Measurements from ENCODE around the gene CTCFL.

CTCFL gene

DNA sequence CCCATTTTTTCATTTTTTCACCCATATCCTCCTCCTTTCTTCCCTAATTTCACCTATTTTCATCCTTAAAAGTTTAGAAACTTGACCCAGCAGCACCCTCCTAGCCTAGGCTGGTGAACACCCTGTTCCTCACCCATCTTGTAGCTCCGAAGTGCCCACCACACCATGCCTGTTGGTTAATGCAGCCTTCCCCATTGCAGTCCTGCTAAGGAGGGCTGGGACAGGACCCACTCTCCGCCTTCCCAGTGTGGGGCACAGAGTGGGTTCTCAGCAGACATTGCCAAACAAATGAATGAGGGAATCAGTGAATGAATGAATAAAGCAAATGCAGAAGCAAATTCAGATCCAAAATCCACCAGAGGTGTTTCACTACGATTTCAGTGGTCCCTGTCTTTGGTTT is 45.7 kb downstream of the CTCFL start:
- H3K36me3 ChIP-seq (ENCODE audit: insufficient read depth, low read length): no peaks in the 10 kb centered on the region
- no peak overlapping the region for H3K27ac ChIP-seq (ENCODE audit: low read length)
- peaks cover 3% of the 10 kb centered on the region; the same call in 1 of the 2 replicates for H4K20me1 ChIP-seq (ENCODE audit: insufficient read depth, low read length)
- H3K4me3 ChIP-seq (ENCODE audit: low read depth in 1 of 2, low read length in 2 of 2): no peak overlapping the region
- no peak overlapping the region for H3K9ac ChIP-seq (ENCODE audit: low read depth, low read length)
- no peaks in the 10 kb centered on the region for H3K79me2 ChIP-seq (ENCODE audit: insufficient read depth, low read length)
- peaks cover 54% of the 10 kb centered on the region for H3K27me3 ChIP-seq (ENCODE audit: insufficient read depth, low read length, poor library complexity)
- TF ChIP-seq, protein P1, sequence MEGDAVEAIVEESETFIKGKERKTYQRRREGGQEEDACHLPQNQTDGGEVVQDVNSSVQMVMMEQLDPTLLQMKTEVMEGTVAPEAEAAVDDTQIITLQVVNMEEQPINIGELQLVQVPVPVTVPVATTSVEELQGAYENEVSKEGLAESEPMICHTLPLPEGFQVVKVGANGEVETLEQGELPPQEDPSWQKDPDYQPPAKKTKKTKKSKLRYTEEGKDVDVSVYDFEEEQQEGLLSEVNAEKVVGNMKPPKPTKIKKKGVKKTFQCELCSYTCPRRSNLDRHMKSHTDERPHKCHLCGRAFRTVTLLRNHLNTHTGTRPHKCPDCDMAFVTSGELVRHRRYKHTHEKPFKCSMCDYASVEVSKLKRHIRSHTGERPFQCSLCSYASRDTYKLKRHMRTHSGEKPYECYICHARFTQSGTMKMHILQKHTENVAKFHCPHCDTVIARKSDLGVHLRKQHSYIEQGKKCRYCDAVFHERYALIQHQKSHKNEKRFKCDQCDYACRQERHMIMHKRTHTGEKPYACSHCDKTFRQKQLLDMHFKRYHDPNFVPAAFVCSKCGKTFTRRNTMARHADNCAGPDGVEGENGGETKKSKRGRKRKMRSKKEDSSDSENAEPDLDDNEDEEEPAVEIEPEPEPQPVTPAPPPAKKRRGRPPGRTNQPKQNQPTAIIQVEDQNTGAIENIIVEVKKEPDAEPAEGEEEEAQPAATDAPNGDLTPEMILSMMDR (IDR thresholded peaks at IDR 0.05; ENCODE audit: borderline replicate concordance, extremely low read depth, low read length, poor library complexity, severe bottlenecking): no peak
- TF ChIP-seq EZH2 (IDR thresholded peaks at IDR 0.05; ENCODE audit: borderline replicate concordance, low read depth, low read length, severe bottlenecking): no peak
- no peak for DNase-seq
- no peak for ATAC-seq (ENCODE audit: insufficient read depth, low read depth)
- no peaks in the 10 kb centered on the region for H3K9me3 ChIP-seq (ENCODE audit: insufficient read depth, low read length, severe bottlenecking)
- peaks cover 10% of the 10 kb centered on the region for H3K4me1 ChIP-seq (ENCODE audit: insufficient read depth, low read length)
- no peak overlapping the region for H3K4me2 ChIP-seq (ENCODE audit: insufficient read depth, low read length)
- H2AFZ ChIP-seq (ENCODE audit: low read depth, low read length): no peak overlapping the region

DNA sequence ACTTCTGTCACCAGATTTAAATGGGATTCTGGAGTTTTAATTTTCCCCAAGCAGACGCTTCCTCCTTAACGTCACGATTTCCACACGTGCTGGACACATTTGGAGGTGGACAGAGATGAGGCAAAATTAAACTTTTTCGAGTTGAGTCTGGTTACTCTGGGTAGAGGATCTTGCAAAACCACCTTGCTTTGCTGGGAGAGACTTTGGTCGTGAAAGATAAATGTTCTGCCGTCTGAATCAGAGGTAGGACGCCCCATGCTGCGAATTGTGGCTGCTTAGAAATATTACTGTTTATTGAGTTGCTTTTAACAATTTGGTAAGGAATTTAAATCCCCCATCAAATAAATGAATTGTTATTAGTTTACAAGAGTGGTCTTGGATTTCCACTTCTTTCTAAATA is 46.8 kb downstream of the CTCFL start:
- ATAC-seq (ENCODE audit: insufficient read depth, low read depth) (no peak), DNase-seq (no peak)
- Histone ChIP-seq H3K4me1 (ENCODE audit: insufficient read depth, low read length) (peaks cover 16% of the 10 kb centered on the region), H3K79me2 (ENCODE audit: insufficient read depth, low read length) (no peaks in the 10 kb centered on the region), H3K4me2 (ENCODE audit: insufficient read depth, low read length) (no peak overlapping the region), H3K4me3 (ENCODE audit: low read depth in 1 of 2, low read length in 2 of 2) (no peak overlapping the region), H3K27me3 (ENCODE audit: insufficient read depth, low read length, poor library complexity) (peaks cover 58% of the 10 kb centered on the region), H3K9me3 (ENCODE audit: insufficient read depth, low read length, severe bottlenecking) (no peaks in the 10 kb centered on the region), H4K20me1 (ENCODE audit: insufficient read depth, low read length) (peaks cover 3% of the 10 kb centered on the region; the same call in 1 of the 2 replicates), H3K9ac (ENCODE audit: low read depth, low read length) (no peak overlapping the region), H3K36me3 (ENCODE audit: insufficient read depth, low read length) (no peaks in the 10 kb centered on the region), H2AFZ (ENCODE audit: low read depth, low read length) (no peak overlapping the region), H3K27ac (ENCODE audit: low read length) (no peak overlapping the region)
- TF ChIP-seq EZH2 (IDR thresholded peaks at IDR 0.05; ENCODE audit: borderline replicate concordance, low read depth, low read length, severe bottlenecking): no peak

DNA sequence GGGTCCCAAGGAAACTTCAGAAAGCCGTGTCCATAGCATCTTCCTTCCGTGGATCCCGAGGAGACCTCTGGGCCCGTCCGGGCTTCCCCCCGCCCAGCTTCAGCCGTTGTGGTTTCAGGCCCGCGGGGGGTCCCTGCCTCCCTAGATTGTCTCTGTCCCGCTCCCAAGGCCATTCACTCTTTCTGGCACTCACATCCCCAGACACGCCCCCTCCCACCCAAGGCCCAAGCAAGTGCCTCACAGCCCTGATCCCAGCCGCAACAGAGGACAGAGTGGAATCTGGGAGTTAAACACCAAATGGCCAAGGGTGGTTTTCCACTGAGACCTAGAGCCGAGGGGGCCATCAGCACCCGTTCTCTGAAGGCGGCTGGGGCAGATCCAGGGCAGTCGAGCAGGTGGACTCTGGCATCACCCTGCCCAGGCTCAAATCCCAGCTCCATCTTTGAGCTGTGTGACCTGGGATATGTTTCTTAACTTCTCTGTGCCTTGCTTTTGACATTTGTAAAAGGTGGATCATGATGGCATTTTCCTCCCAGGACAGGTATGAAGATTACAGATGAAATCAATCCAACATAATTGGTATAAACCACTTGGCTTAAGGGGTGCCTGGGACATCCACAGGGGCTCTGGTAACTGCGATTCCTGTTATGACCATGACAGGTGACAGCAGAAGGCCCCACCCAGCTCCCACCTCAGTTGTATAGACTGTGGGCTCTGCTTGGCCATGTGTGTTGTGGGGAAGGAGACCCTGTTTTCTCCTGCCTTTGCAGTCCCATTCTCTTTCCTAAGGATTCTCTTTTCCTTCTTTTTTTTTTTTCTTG is 48.1 kb downstream of the CTCFL start:
- H4K20me1 ChIP-seq (ENCODE audit: insufficient read depth, low read length): peaks cover 6% of the 10 kb centered on the region; the same call in 1 of the 2 replicates
- H3K9me3 ChIP-seq (ENCODE audit: insufficient read depth, low read length, severe bottlenecking): no peaks in the 10 kb centered on the region
- H3K27ac ChIP-seq (ENCODE audit: low read length): no peak overlapping the region
- peaks cover 18% of the 10 kb centered on the region for H3K4me1 ChIP-seq (ENCODE audit: insufficient read depth, low read length)
- no peak overlapping the region for H3K4me2 ChIP-seq (ENCODE audit: insufficient read depth, low read length)
- H2AFZ ChIP-seq (ENCODE audit: low read depth, low read length): no peak overlapping the region
- DNase-seq (no peak), ATAC-seq (ENCODE audit: insufficient read depth, low read depth) (no peak)
- no peak overlapping the region for H3K4me3 ChIP-seq (ENCODE audit: low read depth in 1 of 2, low read length in 2 of 2)
- no peak overlapping the region for H3K9ac ChIP-seq (ENCODE audit: low read depth, low read length)
- peaks cover 61% of the 10 kb centered on the region for H3K27me3 ChIP-seq (ENCODE audit: insufficient read depth, low read length, poor library complexity)
- H3K79me2 ChIP-seq (ENCODE audit: insufficient read depth, low read length): no peaks in the 10 kb centered on the region
- TF ChIP-seq, protein P1 (IDR thresholded peaks at IDR 0.05; ENCODE audit: borderline replicate concordance, extremely low read depth, low read length, poor library complexity, severe bottlenecking): no peak
- TF ChIP-seq EZH2 (IDR thresholded peaks at IDR 0.05; ENCODE audit: borderline replicate concordance, low read depth, low read length, severe bottlenecking): no peak
- H3K36me3 ChIP-seq (ENCODE audit: insufficient read depth, low read length): no peaks in the 10 kb centered on the region

DNA sequence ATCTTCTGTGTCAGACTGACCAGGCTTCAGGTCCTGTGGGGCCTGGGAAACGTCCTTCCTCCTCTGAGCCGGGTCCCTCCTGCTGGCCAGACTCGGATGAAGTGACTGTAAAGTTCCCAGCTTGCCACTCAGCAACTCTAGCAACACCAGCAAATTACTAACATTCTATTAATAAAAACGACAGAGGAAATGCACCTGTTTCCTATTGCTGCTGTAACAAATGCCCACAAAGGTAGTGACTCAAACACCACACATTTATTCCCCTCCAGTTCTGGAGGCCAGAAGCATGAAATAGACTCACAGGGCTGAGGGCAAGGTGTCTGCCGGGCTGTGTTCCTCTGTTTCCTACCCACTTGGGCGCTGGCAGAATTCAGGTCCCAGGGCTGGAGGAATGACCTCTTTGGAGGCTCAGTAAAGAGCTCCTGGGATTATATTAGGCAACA is 48.8 kb downstream of the CTCFL start:
- no peak overlapping the region for H3K4me2 ChIP-seq (ENCODE audit: insufficient read depth, low read length)
- ATAC-seq (ENCODE audit: insufficient read depth, low read depth): no peak; the same call in 2 of the 3 replicates
- H4K20me1 ChIP-seq (ENCODE audit: insufficient read depth, low read length): peaks cover 6% of the 10 kb centered on the region; the same call in 1 of the 2 replicates
- no peak overlapping the region for H3K4me3 ChIP-seq (ENCODE audit: low read depth in 1 of 2, low read length in 2 of 2)
- TF ChIP-seq, protein P1 (IDR thresholded peaks at IDR 0.05; ENCODE audit: borderline replicate concordance, extremely low read depth, low read length, poor library complexity, severe bottlenecking): no peak
- TF ChIP-seq EZH2 (IDR thresholded peaks at IDR 0.05; ENCODE audit: borderline replicate concordance, low read depth, low read length, severe bottlenecking): no peak
- peaks cover 14% of the 10 kb centered on the region for H3K4me1 ChIP-seq (ENCODE audit: insufficient read depth, low read length)
- no peaks in the 10 kb centered on the region for H3K9me3 ChIP-seq (ENCODE audit: insufficient read depth, low read length, severe bottlenecking)
- H2AFZ ChIP-seq (ENCODE audit: low read depth, low read length): no peak overlapping the region
- H3K27me3 ChIP-seq (ENCODE audit: insufficient read depth, low read length, poor library complexity): peaks cover 53% of the 10 kb centered on the region
- no peak overlapping the region for H3K27ac ChIP-seq (ENCODE audit: low read length)
- H3K36me3 ChIP-seq (ENCODE audit: insufficient read depth, low read length): no peaks in the 10 kb centered on the region
- H3K9ac ChIP-seq (ENCODE audit: low read depth, low read length): no peak overlapping the region
- H3K79me2 ChIP-seq (ENCODE audit: insufficient read depth, low read length): no peaks in the 10 kb centered on the region
- DNase-seq: no peak

Data from DND-41 (cell line).